Metanephros (tissue), 2 donors: ENCODE data around the gene PPEF2. TPM values are rescaled to one million over a fixed set of nuclear protein-coding genes. Genes with fewer than 3 reads are reported as not detected.

ENCODE experiments used
- small RNA-seq: library from RNA; depleted of rRNA; stranded (forward); fragments of <200 nt; gene quantifications from one replicate; pipeline ENCODE3, GENCODE V24; 2014; ENCODE audit warnings: low replicate concordance
- total RNA-seq: library from RNA; depleted of rRNA; stranded (reverse); fragments of >200 nt; gene quantifications from one replicate; pipeline ENCODE4 v1.2.3, GENCODE V29; 2014

The PPEF2 gene, protein sequence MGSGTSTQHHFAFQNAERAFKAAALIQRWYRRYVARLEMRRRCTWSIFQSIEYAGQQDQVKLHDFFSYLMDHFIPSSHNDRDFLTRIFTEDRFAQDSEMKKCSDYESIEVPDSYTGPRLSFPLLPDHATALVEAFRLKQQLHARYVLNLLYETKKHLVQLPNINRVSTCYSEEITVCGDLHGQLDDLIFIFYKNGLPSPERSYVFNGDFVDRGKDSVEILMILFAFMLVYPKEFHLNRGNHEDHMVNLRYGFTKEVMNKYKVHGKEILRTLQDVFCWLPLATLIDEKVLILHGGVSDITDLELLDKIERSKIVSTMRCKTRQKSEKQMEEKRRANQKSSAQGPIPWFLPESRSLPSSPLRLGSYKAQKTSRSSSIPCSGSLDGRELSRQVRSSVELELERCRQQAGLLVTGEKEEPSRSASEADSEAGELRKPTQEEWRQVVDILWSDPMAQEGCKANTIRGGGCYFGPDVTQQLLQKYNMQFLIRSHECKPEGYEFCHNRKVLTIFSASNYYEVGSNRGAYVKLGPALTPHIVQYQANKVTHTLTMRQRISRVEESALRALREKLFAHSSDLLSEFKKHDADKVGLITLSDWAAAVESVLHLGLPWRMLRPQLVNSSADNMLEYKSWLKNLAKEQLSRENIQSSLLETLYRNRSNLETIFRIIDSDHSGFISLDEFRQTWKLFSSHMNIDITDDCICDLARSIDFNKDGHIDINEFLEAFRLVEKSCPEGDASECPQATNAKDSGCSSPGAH
- total RNA-seq: not detected

GRCh38 chr4:75902352-75902751, at the start of gene PPEF2:
Gene PPEF2, minus strand, starts transcription at chr4:75902452. Its CDS starts 6,127 bp downstream, at chr4:75896325.

DNA sequence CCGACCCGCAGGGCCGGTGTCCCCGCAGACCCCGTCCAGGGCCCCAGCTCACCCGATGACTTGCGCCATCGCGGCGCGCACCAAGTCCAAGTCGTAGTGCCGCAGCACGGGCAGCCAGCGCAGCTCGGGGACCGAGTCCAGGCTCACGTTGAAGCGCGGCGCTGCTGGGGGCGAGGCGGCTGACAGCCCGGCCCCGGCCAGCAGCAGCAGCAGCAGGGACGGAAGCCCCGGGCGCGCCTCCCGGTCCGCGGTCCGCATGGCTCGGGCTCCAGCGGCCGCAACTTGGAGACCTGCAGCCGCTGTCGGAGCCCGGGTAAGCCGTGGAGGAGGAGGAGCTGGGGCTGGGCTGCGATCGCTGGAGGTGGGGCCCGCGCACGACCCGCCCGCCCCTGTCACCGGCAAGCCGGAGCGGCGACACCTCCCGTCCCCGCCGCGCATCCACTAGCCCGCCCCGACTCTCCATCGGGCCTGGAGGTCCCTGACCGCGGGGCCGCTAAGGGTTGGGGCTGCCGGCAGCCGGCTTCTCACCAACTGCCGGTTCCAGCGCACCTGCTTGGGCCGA, 38.5 kb upstream of the PPEF2 start, which contains the start of gene NAAA:
NAAA (minus strand) TSS at position 322 of the 562 bp plus-strand sequence; CDS start at position 258, 64 bp downstream.

Small RNAs within 50 kb of the gene (small RNA-seq; reads per million reads assigned to genes)
- not detected for gene RNU2-16P

Other genes with a start within 250 kb of the PPEF2 start
- 119 TPM for gene G3BP2, start 229.0 kb downstream of the PPEF2 start, total RNA-seq
- gene USO1, start 177.9 kb downstream of the PPEF2 start, total RNA-seq: 74.1 TPM
- gene NAAA, start 38.6 kb upstream of the PPEF2 start, total RNA-seq: 47.9 TPM
- gene SDAD1, start 88.5 kb upstream of the PPEF2 start, total RNA-seq: 26.2 TPM
- not detected for gene CXCL9, start 105.1 kb upstream of the PPEF2 start, total RNA-seq
- gene CXCL10, start 121.0 kb upstream of the PPEF2 start, total RNA-seq: 3.3 TPM
- gene CXCL11, start 133.6 kb upstream of the PPEF2 start, total RNA-seq: not detected
- 13.8 TPM for gene ART3, start 172.3 kb upstream of the PPEF2 start, total RNA-seq
- 73.7 TPM for gene NUP54, start 245.9 kb upstream of the PPEF2 start, total RNA-seq